ENCODE measurements around the gene IL4R.

- TF ChIP-seq CTCF (IDR thresholded peaks at IDR 0.05) = no peak
- TF ChIP-seq POLR2A (IDR thresholded peaks at IDR 0.05) = no peak
- TF ChIP-seq POLR2AphosphoS5 (IDR thresholded peaks at IDR 0.05; ENCODE audit: insufficient read depth in 1 of 2, low read depth in 1 of 2) = no peak
Observed at GRCh38 chr16:27341549-27341948, 27.8 kb downstream of the IL4R start.
